DOHH2 (cell line): ENCODE measurements around the gene CREBRF.

Source experiments
- CTCF ChIP-seq: fragments of 200-600 bp; sonication (generic); IDR thresholded peaks from one replicate; pipeline ENCODE4 v1.5.1; 2014; ENCODE audit warnings: antibody characterized with exemption, mild to moderate bottlenecking, low read depth, low read length; ENCODE audit not compliant: poor library complexity, severe bottlenecking
- EZH2phosphoT487 ChIP-seq: fragments of 200-600 bp; sonication (generic); IDR thresholded peaks from 2 replicates; pipeline ENCODE4 v1.6.1; 2017; ENCODE audit warnings: borderline replicate concordance, mild to moderate bottlenecking, antibody characterized with exemption, low read length, moderate library complexity, mixed read lengths

- no peak for TF ChIP-seq CTCF
- no peak for TF ChIP-seq EZH2phosphoT487
Observed at GRCh38 chr5:173025651-173026050, 30.5 kb upstream of the CREBRF start.
